Heart left ventricle (tissue), 13 donors: ENCODE data around the gene ATP9B.

Experiments used
- CTCF ChIP-seq, 12 donors: fragments of 200-600 bp; sonication (generic) in 4 of 12; IDR thresholded peaks; one replicate each; pipeline versions ENCODE4 v1.5.0 to v1.8.0; 2018 to 2022; ENCODE audit warnings: antibody characterized with exemption in 12 of 12, mild to moderate bottlenecking in 5 of 12
- POLR2A ChIP-seq, 2 donors: fragments of 450-650 bp; IDR thresholded peaks; one replicate each; pipeline ENCODE4 v1.6.1; 2017; ENCODE audit warnings: antibody characterized with exemption in 2 of 2, mild to moderate bottlenecking in 2 of 2, moderate library complexity in 2 of 2
- donor health status: ischemic (EF 13 %, LVEDD 7.1; RV severe dilation, severe dysfunction).
- donor health status: DM: no; HTN: yes; CAD: no.
- donor health status: DM: no; HTN: no; CAD: no.
- donor health status: ischemic (EF 25% LVEDD 6.9; RV normal size, moderate dysfunction).
- donor health status: ischemic (EF 25% LVEDD 5.7; RV mildly dilated, moderate dysfunction).
- donor health status: ischemic (EF 35%, LVEDD 5.7; RV mildly dilated, moderate dysfunction).
- donor health status: nonischemic (EF 11% LVEDD 7.7; RV severe dilation, severe dysfunction).
- donor health status: DM: yes; HTN: yes; CAD: no.
- donor health status: PGD.
- donor health status: ischemic (EF 29% LVEDD 5.4; RV normal size, mild dysfunction).
- donor health status: nonischemic (EF 23%, LVEDD 6.1; RV moderate dilation, normal function).

DNA sequence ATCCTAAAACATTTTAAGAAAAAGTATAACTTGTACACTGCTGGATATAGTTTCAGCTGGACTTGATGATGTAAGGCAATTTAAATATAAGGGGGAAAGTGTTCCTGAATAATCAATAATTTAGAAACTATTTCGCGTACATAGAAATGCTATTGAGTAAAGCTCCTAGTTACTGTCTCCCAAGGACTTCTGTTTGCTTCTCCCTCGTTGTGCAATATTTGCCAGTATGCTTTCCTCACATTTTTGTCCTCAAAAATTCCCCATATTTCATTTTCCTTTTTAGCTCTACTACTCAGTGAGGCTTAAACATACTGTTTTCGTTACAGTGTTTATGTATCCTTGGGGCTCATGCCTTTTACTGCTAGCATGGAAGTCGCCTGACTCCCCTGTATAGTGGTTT, 36.9 kb downstream of the ATP9B start:
- no peak for TF ChIP-seq CTCF (IDR thresholded peaks at IDR 0.05)
- TF ChIP-seq POLR2A (IDR thresholded peaks at IDR 0.05): no peak
